Thyroid gland (tissue), 4 donors: Measurements from ENCODE around the gene CPXM2. TPM values are rescaled to one million over a fixed set of nuclear protein-coding genes. Genes with fewer than 3 reads are reported as not detected.

Source experiments
- DNase-seq, 2 donors: peaks; one replicate each; pipeline ENCODE4 v3.0.0-alpha.2; 2019
- H3K27ac ChIP-seq, 3 donors: fragments of 200-600 bp; sonication (generic); 1 replicate in 2 of 3; 2 replicates in 1 of 3; pipeline ENCODE4 v1.5.1; 2016 to 2019; ENCODE audit warnings: mild to moderate bottlenecking in 1 of 3, moderate library complexity in 1 of 3
- H3K27me3 ChIP-seq: fragments of 200-600 bp; sonication (generic); one replicate; pipeline ENCODE4 v1.5.1; 2019
- H3K36me3 ChIP-seq, 2 donors: fragments of 200-600 bp; sonication (generic); one replicate each; pipeline ENCODE4 v1.5.1; 2016 to 2019
- H3K4me1 ChIP-seq, 2 donors: fragments of 200-600 bp; sonication (generic); one replicate each; pipeline ENCODE4 v1.5.1; 2017 to 2019
- H3K4me3 ChIP-seq, 3 donors: fragments of 200-600 bp; sonication (generic); replicated peaks in 1 of 3; 1 replicate in 2 of 3; 2 replicates in 1 of 3; pipeline ENCODE4 v1.5.1; 2016; ENCODE audit warnings: mild to moderate bottlenecking in 1 of 3
- H3K9me3 ChIP-seq: fragments of 200-600 bp; sonication (generic); one replicate; pipeline ENCODE4 v1.5.1; 2017
- POLR2A ChIP-seq, 2 donors: fragments of 450-650 bp; IDR thresholded peaks; one replicate each; pipeline ENCODE4 v1.6.1; 2017; ENCODE audit warnings: antibody characterized with exemption in 2 of 2, mild to moderate bottlenecking in 2 of 2, moderate library complexity in 1 of 2
- WGBS, 2 donors: methylation state at CpG; one replicate each; pipeline ENCODE4 v1.1.5; 2017; 5-methylcytosine and 5-hydroxymethylcytosine counted together
- intact Hi-C: fragments of 100-400 bp; cut with DNase I; formaldehyde crosslinking; loops from one replicate; pipeline ENCODE4 v1.15.1; 2023
- total RNA-seq, 4 donors: library from RNA; depleted of rRNA; stranded (reverse); fragments of >200 nt; gene quantifications; one replicate each; pipeline ENCODE4 v1.2.3, GENCODE V29; 2016
- TF ChIP-seq, protein P1 (sequence below), 6 experiments: fragments of 200-600 bp in 3 of 6; fragments of 450-650 bp in 3 of 6; sonication (generic) in 3 of 6; IDR thresholded peaks; one replicate each; pipeline ENCODE4 v1.5.1; 2016 to 2019; ENCODE audit warnings: antibody characterized with exemption in 6 of 6, mild to moderate bottlenecking in 2 of 6, inconsistent platforms in 1 of 6, moderate library complexity in 1 of 6

CPXM2 gene
- total RNA-seq, 4 donors from 2014 or later, result 6.3 to 11.6 (median 8.5) TPM

DNA sequence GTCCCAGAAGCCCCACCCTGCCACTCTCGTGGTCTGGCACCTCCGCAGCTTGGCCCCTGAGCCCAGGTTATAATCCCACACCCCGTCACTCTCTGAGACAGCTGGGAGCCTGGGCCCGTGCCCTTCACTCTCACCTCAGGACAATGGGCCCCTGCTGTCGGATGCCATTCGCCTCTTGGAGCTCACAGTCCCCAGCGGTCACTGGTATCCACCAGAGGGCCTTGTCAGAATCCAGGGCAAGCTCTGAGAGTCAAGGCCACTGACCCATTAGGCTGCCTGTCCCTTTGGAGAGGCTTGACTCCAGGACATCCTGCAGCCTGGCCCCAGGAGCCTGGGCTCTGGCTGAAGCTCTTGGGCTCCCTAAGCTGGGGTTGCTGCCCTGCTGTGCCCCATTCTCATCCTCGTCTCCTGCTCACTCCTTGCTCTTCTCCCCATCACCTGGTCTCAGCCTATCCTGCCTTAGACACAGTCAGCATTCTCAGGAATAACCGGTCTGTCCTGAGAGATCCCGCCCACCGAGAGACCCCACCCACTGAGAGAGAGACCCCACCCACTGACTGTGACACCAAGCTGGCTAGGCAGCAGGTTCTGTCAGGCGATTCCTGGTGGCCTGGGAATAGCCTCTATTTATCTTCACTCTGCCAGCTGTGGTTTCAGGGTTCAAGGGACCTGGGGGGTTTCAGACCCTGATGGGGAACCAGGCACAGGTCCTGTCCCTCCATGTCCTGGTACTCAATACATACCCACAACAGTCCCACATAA lies 27.7 kb downstream of the CPXM2 start:
- Histone ChIP-seq H3K27ac (no peak overlapping the region), H3K36me3 (no peaks in the 10 kb centered on the region), H3K4me1 (peaks cover 12 to 13% of the 10 kb centered on the region in 2 donors), H3K9me3 (no peaks in the 10 kb centered on the region), H3K27me3 (no peaks in the 10 kb centered on the region), H3K4me3 (no peak overlapping the region)
- intact Hi-C loops, result no loop called here
- TF ChIP-seq POLR2A (IDR thresholded peaks at IDR 0.05), result no peak
- TF ChIP-seq, protein P1, sequence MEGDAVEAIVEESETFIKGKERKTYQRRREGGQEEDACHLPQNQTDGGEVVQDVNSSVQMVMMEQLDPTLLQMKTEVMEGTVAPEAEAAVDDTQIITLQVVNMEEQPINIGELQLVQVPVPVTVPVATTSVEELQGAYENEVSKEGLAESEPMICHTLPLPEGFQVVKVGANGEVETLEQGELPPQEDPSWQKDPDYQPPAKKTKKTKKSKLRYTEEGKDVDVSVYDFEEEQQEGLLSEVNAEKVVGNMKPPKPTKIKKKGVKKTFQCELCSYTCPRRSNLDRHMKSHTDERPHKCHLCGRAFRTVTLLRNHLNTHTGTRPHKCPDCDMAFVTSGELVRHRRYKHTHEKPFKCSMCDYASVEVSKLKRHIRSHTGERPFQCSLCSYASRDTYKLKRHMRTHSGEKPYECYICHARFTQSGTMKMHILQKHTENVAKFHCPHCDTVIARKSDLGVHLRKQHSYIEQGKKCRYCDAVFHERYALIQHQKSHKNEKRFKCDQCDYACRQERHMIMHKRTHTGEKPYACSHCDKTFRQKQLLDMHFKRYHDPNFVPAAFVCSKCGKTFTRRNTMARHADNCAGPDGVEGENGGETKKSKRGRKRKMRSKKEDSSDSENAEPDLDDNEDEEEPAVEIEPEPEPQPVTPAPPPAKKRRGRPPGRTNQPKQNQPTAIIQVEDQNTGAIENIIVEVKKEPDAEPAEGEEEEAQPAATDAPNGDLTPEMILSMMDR (IDR thresholded peaks at IDR 0.05), result no peak
- DNase-seq, result no peak
- 85 to 88% methylated on average over 12 of the region's 12 CpGs for WGBS, 2 donors

DNA sequence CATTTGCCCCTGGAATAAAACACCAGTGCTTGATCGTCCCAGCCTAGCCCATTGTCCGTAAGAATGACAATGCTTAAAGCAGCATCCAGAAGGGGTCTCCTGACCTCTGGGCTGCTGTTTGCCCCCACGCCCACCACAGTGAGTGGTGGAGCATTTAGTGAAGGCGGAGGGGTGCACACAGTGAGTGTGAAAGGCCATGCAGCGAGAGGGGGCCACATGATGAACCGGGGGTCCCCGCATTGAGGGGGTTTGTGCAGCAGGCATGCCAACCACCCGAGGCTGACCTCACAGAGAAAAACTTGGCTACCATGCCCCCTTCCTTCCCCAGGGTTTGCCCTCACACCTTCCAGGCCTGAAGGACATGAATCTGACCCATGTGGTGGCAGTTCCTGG lies 28.4 kb downstream of the CPXM2 start:
- H3K27me3 ChIP-seq, result no peaks in the 10 kb centered on the region
- no peak for TF ChIP-seq POLR2A (IDR thresholded peaks at IDR 0.05)
- TF ChIP-seq, protein P1 (IDR thresholded peaks at IDR 0.05), result no peak
- no peaks in the 10 kb centered on the region for H3K36me3 ChIP-seq
- DNase-seq, result no peak
- no peaks in the 10 kb centered on the region for H3K9me3 ChIP-seq
- H3K4me1 ChIP-seq, result peaks cover 5 to 6% of the 10 kb centered on the region in 2 donors
- WGBS, 2 donors, result 80 to 86% methylated on average over 8 of the region's 8 CpGs
- intact Hi-C loops, result no loop called here
- no peak overlapping the region for H3K4me3 ChIP-seq
- H3K27ac ChIP-seq, result no peak overlapping the region

DNA sequence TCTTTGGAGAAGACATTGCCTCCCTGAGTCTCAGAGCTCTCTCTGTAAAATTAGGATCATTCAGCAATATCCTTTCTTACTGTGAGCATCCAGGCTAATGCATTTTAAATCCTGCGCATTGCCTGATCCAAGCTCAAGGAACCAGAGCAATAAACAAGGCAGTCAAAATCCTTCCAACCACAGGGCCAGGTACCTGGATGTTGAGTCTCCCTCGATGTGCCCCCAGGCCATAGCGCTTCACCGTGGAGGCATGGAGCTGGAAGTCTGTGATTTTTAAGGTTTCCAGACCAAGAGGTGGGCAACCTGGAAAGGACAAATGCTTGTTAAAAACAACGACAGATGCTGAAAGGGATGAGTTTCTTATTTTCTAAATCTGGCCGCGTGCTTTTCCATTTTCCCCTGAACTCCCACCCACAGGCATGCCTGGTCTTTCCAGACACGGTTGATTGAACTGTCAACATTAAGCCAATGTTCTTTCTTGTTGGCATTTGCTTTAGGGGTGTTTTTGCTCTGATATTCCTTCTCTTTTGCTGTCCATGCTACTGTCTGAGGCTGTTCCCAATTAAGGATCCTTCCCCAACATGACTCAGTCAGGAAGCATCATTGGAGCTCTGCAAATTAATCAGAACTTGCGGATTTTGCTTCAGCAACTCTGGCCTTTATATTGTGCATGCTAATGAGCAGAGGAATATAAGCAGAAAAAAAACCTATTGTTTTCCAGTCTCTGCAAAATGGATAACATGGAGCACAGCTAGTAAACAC lies 29.0 kb downstream of the CPXM2 start:
- WGBS, 2 donors, result 76 to 83% methylated on average over 9 of the region's 9 CpGs
- no peak overlapping the region for H3K27ac ChIP-seq

DNA sequence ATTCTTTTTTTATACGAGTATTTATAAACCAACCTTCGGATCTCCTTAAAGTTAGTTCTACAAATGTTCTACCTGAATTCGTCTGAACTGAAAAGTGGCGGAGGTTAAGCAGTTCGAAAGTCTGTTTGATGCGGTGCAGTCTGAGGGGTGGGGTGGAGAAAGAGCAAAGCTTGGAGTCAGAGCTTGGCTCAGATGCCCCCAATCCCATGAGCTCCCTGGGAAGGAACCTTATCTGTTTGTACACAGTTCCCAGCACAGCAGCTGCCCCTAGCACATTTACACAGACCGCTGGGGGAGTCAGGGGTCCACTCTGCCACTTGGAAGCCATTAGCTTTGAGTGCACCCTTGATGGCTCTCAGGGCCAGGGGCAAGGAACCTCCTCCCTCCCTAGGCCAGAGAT lies 30.8 kb downstream of the CPXM2 start:
- Histone ChIP-seq H3K9me3 (no peaks in the 10 kb centered on the region), H3K4me3 (no peak overlapping the region), H3K4me1 (no peaks in the 10 kb centered on the region), H3K27ac (no peak overlapping the region), H3K36me3 (no peaks in the 10 kb centered on the region), H3K27me3 (no peaks in the 10 kb centered on the region)
- 90 to 92% methylated on average over 7 of the region's 7 CpGs for WGBS, 2 donors
- intact Hi-C loops, result no loop called here
- no peak for TF ChIP-seq POLR2A (IDR thresholded peaks at IDR 0.05)
- TF ChIP-seq, protein P1 (IDR thresholded peaks at IDR 0.05), result no peak
- DNase-seq, result no peak

More for the DNA sequence above, 29.0 kb downstream of the CPXM2 start:
- Histone ChIP-seq H3K27me3 (no peaks in the 10 kb centered on the region), H3K36me3 (no peaks in the 10 kb centered on the region), H3K9me3 (no peaks in the 10 kb centered on the region), H3K4me1 (peaks cover 0 to under 1% of the 10 kb centered on the region in 2 donors), H3K4me3 (no peak overlapping the region)
- no peak for DNase-seq
- no peak for TF ChIP-seq POLR2A (IDR thresholded peaks at IDR 0.05)
- TF ChIP-seq, protein P1 (IDR thresholded peaks at IDR 0.05), result no peak
- intact Hi-C loops, result no loop called here

DNA sequence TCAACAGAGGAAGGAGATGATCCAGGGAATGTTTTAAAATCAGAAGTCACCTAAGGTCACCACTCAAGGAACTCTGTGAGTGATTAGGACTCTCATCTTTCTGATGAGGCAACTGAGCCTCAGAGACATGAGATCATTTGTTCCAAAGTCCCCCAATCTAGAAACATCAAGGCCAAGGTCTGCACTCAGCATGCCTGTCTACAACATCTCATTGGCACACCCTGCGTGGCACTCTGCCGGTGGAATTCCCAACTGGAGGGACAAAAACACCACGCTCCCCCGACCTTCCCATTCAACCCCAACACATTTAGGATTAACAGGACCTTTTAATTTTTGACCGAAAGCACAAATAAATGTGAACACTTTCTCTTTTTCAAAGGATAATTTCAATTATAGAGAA lies 31.4 kb downstream of the CPXM2 start:
- 77 to 96% methylated on average over 5 of the region's 5 CpGs for WGBS, 2 donors
- TF ChIP-seq, protein P1 (IDR thresholded peaks at IDR 0.05), result no peak
- TF ChIP-seq POLR2A (IDR thresholded peaks at IDR 0.05), result no peak
- Histone ChIP-seq H3K4me1 (no peaks in the 10 kb centered on the region), H3K27ac (no peak overlapping the region), H3K4me3 (no peak overlapping the region), H3K27me3 (no peaks in the 10 kb centered on the region), H3K9me3 (no peaks in the 10 kb centered on the region), H3K36me3 (no peaks in the 10 kb centered on the region)
- DNase-seq, result no peak
- intact Hi-C loops, result no loop called here
